Activated naive CD4-positive, alpha-beta T cell treated with anti-CD3 and anti-CD28 coated beads, Interleukin-2, amount 50 U/mL, for 72 hours (primary cell): Measurements from ENCODE around the gene NDRG2. TPM values are rescaled to one million over a fixed set of nuclear protein-coding genes. Genes with fewer than 3 reads are reported as not detected.
A peak's percentile ranks its signal among the peaks of the same experiment; 100 is the strongest.

Experiments used
- ATAC-seq, 2 donors: fragments of 150-1000 bp; cut with Tn5 transposase; 2 replicates each; pipeline ENCODE4 v1.10.0; 2021; ENCODE audit warnings: mild to moderate bottlenecking in 2 of 2, moderate library complexity in 2 of 2
- DNase-seq, 2 donors: peaks; one replicate each; pipeline ENCODE4 v3.0.0; 2021 to 2022; ENCODE audit warnings: low spot score in 2 of 2
- H3K27ac Mint-ChIP-seq, 2 donors: one replicate each; pipeline ENCODE4 v1.8.0; 2022; ENCODE audit warnings: mild to moderate bottlenecking in 2 of 2, mixed read lengths in 2 of 2
- H3K36me3 Mint-ChIP-seq, 2 donors: one replicate each; pipeline ENCODE4 v1.8.0; 2022; ENCODE audit warnings: mixed read lengths in 2 of 2
- H3K9me3 Mint-ChIP-seq, 2 donors: one replicate each; pipeline ENCODE4 v1.8.0; 2022; ENCODE audit warnings: mixed read lengths in 2 of 2
- total RNA-seq, 2 donors: library from RNA; stranded (reverse); gene quantifications; one replicate each; pipeline ENCODE4 v1.2.3, GENCODE V29; 2022

NDRG2 gene
- total RNA-seq, 2 donors from 2014 or later, result 7.6 to 7.8 TPM

DNA sequence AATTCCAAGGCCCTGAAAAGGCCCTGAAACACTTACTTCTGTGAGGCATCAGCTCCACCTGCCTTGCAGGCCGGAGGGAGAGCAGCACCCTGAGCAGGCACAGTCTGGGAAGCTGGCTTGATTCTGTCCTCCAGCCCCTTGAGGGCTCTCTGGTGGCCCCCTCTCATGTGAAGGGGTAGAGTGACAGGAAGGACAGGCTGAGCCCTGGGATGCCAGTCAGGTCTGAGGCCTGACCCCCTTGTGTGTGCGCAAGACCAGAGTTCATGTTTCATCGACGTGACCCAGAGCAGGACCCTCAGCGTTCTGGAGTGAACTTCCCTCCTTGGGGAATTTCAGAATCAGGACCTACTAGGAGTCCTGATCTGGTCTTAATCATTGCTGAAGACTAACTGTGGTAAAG is 34.0 kb upstream of the NDRG2 start:
- Mint-ChIP-seq H3K36me3 (no peaks in the 10 kb centered on the region), H3K9me3 (no peaks in the 10 kb centered on the region), H3K27ac (no peak overlapping the region)
- DNase-seq (no peak), ATAC-seq (no peak)

DNA sequence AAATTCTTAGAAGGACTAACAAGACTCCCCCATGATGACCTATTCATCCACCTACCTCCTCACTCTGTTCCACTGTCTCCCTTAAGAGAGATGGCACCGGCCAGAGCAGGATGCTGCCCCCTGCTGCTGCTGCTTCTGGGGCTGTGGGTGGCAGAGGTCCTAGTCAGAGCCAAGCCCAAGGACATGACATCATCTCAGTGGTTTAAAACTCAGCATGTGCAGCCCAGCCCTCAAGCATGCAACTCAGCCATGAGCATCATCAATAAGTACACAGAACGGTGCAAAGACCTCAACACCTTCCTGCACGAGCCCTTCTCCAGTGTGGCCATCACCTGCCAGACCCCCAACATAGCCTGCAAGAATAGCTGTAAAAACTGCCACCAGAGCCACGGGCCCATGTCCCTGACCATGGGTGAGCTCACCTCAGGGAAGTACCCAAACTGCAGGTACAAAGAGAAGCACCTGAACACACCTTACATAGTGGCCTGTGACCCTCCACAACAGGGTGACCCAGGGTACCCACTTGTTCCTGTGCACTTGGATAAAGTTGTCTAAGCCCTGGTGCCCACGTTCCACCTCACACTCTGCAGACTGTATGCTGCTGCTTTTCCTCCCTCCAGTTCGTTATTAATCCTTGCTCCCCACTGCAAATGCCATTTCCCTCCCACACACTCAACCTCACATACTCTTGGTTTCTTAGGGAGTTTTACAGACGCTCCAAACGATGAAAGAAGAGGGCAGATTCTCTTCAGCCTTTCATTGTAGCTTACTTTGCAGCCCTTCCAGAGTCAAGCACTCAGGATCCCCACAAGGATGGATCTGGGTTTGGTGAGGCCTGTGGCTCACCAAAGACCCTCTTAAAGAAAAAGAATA is 33.2 kb upstream of the NDRG2 start, which contains the start of gene RNASE8:
Gene RNASE8 (plus strand): TSS at position 20 of the 873 bp plus-strand sequence. CDS start 71 bp downstream, at position 91.
- H3K9me3 Mint-ChIP-seq, result no peaks in the 10 kb centered on the region

DNA sequence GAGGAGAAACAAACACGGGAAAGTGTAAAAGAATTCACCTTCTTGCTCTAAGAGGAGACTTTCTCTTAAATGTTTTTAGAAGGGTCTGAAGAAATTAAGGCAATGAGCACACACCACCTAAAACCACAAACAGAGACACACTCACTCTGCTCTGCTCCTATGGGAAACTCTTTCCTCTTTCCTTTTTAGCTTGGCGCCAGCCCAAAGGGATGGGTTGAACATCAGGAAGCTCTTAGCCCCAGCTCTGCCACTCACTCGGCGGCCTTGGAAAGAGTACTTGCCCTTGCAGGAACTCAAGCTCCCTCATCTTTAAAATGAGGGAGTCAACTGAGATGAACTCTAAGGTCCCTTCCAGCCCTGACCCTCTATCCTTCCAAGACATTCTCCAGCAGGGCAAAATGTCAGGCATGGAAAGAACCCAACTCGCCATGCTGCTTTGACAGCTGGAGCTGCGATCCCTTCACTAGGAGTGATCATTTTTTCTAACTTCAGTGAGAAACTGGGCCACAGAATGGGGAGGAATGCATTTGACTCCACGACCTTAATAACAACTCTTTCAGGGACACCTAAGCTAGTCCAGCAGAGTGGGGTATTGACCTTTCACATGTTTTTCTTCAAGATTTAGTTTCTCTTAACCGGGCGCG is 31.8 kb upstream of the NDRG2 start:
- no peak for ATAC-seq
- H3K36me3 Mint-ChIP-seq, result no peaks in the 10 kb centered on the region

More for the DNA sequence above, 33.2 kb upstream of the NDRG2 start, which contains the start of gene RNASE8:
- Mint-ChIP-seq H3K27ac (no peak within 1 kb of the TSS), H3K36me3 (no peaks in the 10 kb centered on the region)
- ATAC-seq (peak; percentile 36 to 38), DNase-seq (no peak)

DNA sequence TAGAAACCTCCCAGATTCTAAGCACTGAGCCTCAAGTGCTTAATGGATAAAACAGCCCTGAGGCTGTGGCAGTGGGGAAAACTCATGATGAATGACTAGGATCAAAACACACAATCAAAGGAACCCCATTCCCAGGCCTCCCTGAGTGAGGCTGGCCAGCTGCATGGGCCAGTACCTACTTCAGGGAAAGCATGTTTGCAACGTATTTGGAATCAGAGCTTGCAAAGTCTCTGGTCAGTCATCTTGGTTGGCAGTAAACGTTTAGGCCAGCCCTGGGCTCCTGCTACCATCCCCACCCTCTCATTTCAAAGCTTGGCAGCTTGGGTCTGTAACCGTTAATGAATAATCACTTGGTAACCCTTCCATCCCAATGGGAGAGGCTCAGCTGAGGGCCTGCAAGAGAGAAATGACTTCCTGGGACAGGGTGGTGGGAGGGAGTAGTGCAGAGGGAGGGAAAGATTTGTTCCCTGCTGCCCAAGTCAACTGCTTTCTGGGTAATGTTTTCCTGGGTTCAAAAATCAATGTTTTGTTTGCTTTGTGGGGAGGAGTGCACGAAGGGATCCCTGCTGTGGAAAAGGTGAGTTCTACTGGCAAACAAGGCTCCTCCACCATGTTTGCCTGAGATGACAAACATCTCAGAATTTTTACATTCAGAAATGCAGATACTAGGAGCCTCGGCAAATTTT is 30.7 kb upstream of the NDRG2 start:
- Mint-ChIP-seq H3K36me3 (no peaks in the 10 kb centered on the region), H3K27ac (no peak overlapping the region), H3K9me3 (no peaks in the 10 kb centered on the region)
- ATAC-seq, result no peak
- no peak for DNase-seq

More for the DNA sequence above, 31.8 kb upstream of the NDRG2 start:
- no peak for DNase-seq
- no peak overlapping the region for H3K27ac Mint-ChIP-seq
- H3K9me3 Mint-ChIP-seq, result no peaks in the 10 kb centered on the region

DNA sequence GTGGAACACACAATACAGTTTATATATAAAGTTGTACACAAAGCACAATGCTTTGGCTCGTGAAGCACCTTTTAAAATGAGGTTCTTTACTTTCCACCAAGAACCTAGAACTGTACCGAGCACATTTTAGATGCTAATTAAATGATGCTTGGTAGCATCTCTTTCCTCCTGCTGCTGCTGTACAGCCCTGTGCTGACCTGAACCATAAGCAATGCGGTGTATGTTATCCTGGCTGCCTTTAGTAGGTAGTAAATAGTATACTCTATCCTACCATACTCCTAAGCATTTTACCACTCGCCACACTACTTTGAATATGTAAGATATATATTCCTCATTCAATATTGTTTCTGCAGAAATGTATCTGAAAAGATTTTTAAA is 29.9 kb upstream of the NDRG2 start:
- ATAC-seq (no peak), DNase-seq (no peak)
- H3K27ac Mint-ChIP-seq, result no peak overlapping the region
- no peaks in the 10 kb centered on the region for H3K9me3 Mint-ChIP-seq
- H3K36me3 Mint-ChIP-seq, result no peaks in the 10 kb centered on the region

DNA sequence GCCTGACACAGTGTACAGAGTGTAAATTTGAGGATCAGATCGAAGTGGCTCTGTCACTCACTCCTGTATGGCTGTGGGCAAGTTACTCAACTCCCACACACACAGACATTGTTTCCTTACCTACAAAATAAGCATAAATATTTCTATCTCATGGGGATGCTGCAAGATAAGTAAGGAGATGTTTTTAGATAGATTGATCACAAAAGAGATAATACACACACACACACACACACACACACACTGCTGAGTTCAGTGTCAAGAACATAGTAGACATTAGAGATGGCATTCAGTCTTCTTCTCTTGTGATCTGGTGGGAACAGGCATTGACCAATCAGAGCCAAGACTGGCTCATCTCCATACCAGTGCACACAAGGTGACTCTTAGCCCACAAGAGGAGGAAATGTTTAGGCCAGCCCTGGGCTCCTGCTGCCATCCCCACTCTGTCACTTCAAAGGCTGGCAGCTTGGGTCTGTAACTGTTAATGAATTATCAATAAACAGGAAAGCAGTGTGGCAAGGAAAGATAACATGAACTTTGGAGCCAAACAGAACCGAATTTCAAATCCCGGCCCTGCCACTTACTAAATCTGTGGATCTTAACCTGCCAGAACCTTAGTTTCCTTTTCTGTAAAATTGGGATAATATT is 29.4 kb upstream of the NDRG2 start:
- H3K27ac Mint-ChIP-seq, result no peak overlapping the region

DNA sequence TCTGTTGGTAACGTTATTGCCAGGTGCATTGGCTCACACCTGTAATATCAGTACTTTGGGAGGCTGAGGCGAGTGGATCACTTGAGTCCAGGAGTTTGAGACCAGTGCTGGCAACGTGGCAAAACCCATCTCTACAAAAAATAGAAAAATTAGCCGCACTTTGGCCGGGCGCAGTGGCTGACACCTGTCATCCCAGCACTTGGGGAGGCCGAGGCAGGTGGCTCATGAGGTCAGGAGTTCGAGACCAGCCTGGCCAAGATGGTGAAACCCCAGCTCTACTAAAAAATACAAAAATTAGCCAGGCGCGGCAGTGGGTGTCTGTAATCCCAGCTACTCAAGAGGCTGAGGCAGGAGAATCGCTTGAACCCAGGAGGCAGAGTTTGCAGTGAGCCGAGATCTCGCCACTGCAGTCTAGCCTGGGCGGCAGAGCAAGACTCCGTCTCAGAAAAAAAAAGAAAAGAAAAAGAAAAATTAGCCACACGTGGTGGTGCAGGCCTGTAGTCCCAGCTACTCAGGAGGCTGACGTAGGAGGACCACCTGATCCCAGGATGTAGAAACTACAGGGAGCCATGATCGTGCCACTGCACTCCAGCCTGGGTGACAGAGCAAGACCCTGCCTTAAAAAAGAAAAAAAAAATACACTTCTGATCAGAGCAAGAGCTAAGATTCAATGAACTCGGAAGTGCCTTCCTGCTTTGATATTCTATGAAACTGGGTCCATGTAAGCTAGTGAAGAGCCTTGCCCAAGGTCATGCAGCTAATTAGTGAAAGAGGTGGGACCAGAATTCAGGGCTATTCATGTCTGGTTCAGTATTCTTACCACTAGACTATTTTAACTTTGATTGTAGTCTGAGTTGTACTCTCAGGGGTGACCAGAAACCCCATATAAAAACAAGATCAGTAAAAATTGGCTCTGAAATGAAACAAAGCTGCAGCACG is 28.6 kb upstream of the NDRG2 start:
- Mint-ChIP-seq H3K9me3 (no peaks in the 10 kb centered on the region), H3K36me3 (no peaks in the 10 kb centered on the region), H3K27ac (no peak overlapping the region)
- no peak for ATAC-seq
- DNase-seq, result no peak

More for the DNA sequence above, 29.4 kb upstream of the NDRG2 start:
- H3K9me3 Mint-ChIP-seq, result no peaks in the 10 kb centered on the region
- no peaks in the 10 kb centered on the region for H3K36me3 Mint-ChIP-seq
- ATAC-seq (peak; percentile 41 to 50), DNase-seq (no peak)

DNA sequence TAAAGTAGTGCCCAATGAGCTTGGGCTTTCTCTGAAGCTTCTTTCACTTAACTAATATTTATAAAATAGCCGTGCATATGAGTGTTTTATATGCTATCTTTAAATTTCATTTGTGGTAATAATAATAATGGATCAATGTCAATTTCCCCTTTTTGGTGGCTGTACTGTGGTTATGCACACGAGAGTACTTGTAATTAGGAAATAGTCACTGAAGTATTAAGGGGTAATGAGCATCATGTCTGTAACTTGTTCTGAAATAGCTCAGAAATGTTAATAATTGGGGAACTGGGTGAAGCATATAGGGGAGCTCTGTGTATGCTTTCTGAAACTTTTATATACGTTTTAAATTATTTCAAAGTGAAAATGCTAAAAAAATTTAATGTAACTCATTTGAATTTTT is 25.7 kb upstream of the NDRG2 start:
- H3K27ac Mint-ChIP-seq, result no peak overlapping the region
- H3K36me3 Mint-ChIP-seq, result no peaks in the 10 kb centered on the region
- DNase-seq, result no peak
- H3K9me3 Mint-ChIP-seq, result no peaks in the 10 kb centered on the region
- ATAC-seq, result no peak

DNA sequence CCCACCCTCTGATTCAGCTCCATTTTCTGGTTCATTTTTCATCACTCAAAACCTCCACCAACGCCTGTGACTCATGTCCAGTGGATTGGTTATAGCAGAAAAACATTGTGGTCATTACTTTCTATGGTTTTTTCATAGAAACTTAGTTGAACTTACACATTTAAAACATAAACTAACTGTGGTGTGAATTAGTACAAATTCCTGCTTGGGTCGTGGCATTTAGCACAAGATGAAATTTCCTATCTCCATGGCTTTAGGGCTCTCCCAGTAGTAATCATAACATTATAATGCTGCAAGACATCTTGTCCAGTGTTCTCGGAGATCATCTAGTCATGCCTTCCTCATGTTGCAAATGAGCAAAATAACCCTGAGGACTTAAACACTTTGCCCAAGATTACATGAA is 24.4 kb upstream of the NDRG2 start:
- no peak overlapping the region for H3K27ac Mint-ChIP-seq
- H3K36me3 Mint-ChIP-seq, result no peaks in the 10 kb centered on the region
- ATAC-seq (no peak), DNase-seq (no peak)
- no peaks in the 10 kb centered on the region for H3K9me3 Mint-ChIP-seq

DNA sequence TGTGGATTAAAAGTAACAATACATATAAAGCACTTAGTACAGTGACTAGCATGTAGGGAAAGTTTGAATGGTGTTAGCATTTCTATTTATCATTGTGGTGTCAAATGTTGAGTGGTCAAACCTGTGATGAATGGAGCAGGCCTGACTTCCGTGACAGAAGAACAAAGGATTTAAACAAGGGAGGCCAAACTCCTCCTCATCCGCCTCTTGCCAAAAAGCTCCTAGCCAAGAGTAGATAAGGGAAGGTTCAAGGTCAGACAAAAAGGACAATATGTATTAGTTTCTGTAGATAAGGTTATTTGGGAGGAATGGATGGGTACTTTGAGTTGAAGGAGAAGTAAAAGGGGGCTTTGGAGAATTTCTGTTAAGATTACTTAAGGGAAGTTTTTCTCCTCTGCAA is 23.8 kb upstream of the NDRG2 start:
- Mint-ChIP-seq H3K36me3 (no peaks in the 10 kb centered on the region), H3K9me3 (no peaks in the 10 kb centered on the region), H3K27ac (no peak overlapping the region)
- DNase-seq (no peak), ATAC-seq (no peak)

DNA sequence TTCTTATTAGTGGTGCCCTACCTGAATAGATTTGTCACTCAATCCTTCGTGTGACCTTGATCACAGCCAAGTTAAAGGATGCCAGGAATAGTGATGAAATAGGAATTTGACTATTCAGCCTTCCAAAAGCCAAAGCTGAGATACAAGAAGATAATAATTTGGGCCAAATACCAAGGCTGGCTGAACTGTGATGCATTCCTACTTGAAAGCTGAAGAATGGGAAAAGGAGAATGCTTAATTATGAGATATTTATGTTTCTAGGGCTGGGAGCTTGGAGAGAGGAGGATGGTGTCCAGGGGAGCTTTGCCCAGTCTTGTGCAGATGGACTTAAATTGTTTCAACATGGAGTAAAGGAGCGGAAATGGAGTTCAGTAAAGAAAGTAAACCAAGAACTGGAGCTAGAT is 22.5 kb upstream of the NDRG2 start:
- Mint-ChIP-seq H3K36me3 (no peaks in the 10 kb centered on the region), H3K9me3 (no peaks in the 10 kb centered on the region), H3K27ac (no peak overlapping the region)
- DNase-seq (no peak), ATAC-seq (no peak)

DNA sequence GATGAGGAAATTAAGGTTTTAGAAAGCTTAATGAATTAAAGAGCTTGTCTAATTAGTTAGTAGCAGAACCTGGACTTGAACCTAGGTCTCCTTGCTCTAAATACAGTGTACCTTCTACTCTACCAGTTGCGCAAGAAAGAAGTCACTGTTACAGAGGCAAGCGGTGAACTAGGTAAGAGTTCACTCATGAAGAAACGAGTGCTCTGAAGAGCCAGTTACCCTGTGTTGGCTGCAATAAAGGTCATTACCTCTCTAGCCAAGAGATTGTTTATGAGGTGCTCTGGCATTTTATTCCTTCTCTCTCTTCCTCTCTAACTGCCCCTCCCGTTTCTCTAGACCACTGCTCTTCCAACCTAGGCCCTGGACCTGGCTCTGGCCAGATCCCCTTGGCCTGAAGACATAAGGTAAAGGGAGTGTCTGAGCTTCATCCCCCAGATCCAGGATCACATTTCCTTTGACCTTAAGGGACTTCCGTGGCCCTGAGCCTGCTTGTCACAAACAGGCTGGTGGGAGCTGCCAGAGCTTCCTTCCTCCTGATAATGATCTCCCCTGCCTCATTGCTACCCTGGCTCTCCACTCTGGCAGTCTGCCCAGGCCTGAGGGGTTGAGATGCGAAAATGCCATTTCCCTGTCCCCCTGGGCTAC is 19.2 kb upstream of the NDRG2 start:
- Mint-ChIP-seq H3K36me3 (no peaks in the 10 kb centered on the region), H3K9me3 (no peaks in the 10 kb centered on the region), H3K27ac (peak overlapping the region in 1 of 2 donors; percentile 62)
- DNase-seq (no peak), ATAC-seq (no peak)

DNA sequence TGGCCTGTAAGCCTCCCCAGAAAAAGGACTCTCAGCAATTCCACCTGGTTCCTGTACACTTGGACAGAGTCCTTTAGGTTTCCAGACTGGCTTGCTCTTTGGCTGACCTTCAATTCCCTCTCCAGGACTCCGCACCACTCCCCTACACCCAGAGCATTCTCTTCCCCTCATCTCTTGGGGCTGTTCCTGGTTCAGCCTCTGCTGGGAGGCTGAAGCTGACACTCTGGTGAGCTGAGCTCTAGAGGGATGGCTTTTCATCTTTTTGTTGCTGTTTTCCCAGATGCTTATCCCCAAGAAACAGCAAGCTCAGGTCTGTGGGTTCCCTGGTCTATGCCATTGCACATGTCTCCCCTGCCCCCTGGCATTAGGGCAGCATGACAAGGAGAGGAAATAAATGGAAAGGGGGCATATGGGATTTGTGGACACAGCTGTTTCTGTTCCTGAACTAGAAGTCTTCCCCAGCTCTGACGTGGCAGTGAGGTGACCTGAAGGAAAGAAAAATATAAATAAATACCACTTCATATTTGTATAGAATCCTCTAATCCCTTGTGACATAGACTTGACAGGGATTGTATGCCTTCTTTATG is 18.6 kb upstream of the NDRG2 start:
- no peak for ATAC-seq
- Mint-ChIP-seq H3K36me3 (no peaks in the 10 kb centered on the region), H3K27ac (no peak overlapping the region)

DNA sequence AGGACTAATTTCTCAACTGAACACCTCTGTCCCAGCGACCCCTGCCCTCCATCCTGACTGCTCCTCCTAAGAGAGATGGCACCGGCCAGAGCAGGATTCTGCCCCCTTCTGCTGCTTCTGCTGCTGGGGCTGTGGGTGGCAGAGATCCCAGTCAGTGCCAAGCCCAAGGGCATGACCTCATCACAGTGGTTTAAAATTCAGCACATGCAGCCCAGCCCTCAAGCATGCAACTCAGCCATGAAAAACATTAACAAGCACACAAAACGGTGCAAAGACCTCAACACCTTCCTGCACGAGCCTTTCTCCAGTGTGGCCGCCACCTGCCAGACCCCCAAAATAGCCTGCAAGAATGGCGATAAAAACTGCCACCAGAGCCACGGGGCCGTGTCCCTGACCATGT is 18.1 kb upstream of the NDRG2 start:
- Mint-ChIP-seq H3K9me3 (no peaks in the 10 kb centered on the region), H3K27ac (peak overlapping the region in 1 of 2 donors; percentile 78), H3K36me3 (no peaks in the 10 kb centered on the region)
- DNase-seq (no peak), ATAC-seq (no peak)

More for the DNA sequence above, 18.6 kb upstream of the NDRG2 start:
- no peak for DNase-seq
- no peaks in the 10 kb centered on the region for H3K9me3 Mint-ChIP-seq
